ENCODE measurements around the gene ABTB2.

Gene ABTB2

DNA sequence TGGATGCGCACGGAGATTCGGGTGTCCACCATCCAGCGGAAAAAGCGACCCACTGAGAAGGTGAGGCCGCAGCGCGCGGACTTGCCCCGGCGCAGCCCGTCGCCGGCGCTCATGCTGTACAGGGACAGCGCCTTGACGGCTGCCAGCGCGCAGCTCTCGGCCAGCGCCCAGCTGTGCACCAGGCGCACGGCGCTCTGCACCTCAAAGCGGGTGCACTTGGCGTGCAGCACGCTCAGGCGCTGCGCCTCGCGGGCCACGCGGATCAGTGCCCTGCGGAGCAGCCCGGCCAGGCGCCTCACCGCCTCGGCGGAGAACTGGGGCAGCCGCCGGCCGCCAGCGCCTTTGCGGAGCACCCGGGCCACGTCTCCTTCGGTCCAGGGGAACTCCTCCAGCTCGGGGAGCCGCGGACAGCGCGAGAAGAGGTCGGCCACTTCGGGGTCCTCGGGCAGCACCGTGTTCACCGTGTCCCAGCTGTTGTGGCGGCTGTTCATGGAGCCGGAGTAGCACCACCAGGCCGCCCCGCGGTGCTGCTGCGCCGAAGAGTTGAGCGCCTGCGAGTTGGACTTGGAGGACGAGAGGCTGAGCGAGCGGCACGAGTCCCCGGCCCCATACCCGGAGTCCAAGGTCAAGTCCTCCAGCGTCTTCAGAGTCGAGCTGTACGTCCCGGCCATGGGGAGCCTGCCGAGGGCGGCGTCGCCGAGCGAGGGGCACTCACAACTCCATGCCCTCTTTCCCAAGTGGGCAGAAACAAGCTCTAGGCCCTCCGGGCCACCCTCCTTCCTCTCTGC is 703 bp downstream of the ABTB2 start:
- ChIA-PET CTCF (interaction anchor here (0.6 to 3.4 kb wide), 10 partner anchors 10 to 1014 kb away, joined by 3 to 39 read pairs (median 4); no protein-coding TSS in a partner anchor), POLR2A (ENCODE audit: low non-redundant PET) (interaction anchor here (0.6 to 2.3 kb wide), 5 partner anchors 12 to 182 kb away, joined by 3 to 6 read pairs (median 4); no protein-coding TSS in a partner anchor)
- H3K27ac ChIP-seq, result peak overlapping the region; percentile 92
- DNase-seq (ENCODE audit: low spot score), result peak; percentile 34
- TF ChIP-seq, protein P1, sequence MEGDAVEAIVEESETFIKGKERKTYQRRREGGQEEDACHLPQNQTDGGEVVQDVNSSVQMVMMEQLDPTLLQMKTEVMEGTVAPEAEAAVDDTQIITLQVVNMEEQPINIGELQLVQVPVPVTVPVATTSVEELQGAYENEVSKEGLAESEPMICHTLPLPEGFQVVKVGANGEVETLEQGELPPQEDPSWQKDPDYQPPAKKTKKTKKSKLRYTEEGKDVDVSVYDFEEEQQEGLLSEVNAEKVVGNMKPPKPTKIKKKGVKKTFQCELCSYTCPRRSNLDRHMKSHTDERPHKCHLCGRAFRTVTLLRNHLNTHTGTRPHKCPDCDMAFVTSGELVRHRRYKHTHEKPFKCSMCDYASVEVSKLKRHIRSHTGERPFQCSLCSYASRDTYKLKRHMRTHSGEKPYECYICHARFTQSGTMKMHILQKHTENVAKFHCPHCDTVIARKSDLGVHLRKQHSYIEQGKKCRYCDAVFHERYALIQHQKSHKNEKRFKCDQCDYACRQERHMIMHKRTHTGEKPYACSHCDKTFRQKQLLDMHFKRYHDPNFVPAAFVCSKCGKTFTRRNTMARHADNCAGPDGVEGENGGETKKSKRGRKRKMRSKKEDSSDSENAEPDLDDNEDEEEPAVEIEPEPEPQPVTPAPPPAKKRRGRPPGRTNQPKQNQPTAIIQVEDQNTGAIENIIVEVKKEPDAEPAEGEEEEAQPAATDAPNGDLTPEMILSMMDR (conservative IDR thresholded peaks at IDR 0.05; ENCODE audit: low read depth), result no peak; the same call in 1 of the 2 replicates

DNA sequence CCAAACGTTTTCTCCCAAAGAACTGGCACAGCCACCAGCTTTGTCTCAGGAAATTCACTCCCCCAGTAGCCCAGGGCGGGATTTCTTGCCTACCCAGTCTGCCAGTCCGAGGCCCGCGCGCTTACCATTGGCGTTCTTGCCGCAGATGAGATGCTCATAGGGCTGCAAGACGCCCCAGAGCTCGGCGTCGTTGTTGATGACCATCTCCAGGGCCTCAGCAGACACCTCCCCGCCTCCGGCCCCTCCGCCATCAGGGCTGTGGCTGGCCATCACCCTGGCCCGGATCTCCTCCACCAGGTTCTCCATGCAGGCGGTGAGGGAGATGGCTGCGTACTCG is 1.3 kb downstream of the ABTB2 start:
- DNase-seq (ENCODE audit: low spot score), result peak; percentile 20
- POLR2A ChIA-PET (ENCODE audit: low non-redundant PET), result interaction anchor here (0.6 to 2.3 kb wide), 4 partner anchors 11 to 182 kb away, joined by 3 to 6 read pairs (median 5); no protein-coding TSS in a partner anchor
- CTCF ChIA-PET, result interaction anchor here (0.6 to 3.4 kb wide), 4 partner anchors 9 to 182 kb away, joined by 3 to 39 read pairs (median 4); no protein-coding TSS in a partner anchor
- peak overlapping the region; percentile 92 for H3K27ac ChIP-seq
- TF ChIP-seq, protein P1 (conservative IDR thresholded peaks at IDR 0.05; ENCODE audit: low read depth), result no peak

DNA sequence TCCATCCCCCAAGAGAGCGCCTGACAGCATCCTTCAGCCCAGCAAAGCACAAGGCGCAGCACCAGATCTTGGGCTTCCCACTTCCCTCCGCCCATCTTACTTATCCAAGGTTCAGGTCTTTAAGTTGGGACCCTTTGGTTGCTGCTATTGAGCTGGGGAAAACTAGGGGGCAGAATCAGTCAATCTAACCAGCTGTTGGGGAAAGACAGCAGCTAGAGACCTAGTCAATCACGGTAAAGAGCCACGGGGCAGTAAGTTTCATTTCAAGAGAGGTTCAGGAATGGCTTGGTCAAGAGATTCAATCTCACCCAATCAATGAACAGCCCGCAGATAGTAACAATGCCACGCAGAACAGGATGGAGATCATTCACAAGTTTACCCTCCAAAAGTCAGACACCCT is 1.7 kb downstream of the ABTB2 start:
- POLR2A ChIA-PET (ENCODE audit: low non-redundant PET), result no interaction called here
- no peak overlapping the region for H3K27ac ChIP-seq
- TF ChIP-seq, protein P1 (conservative IDR thresholded peaks at IDR 0.05; ENCODE audit: low read depth), result no peak
- DNase-seq (ENCODE audit: low spot score), result no peak
- CTCF ChIA-PET, result interaction anchor here (1.3 to 3.4 kb wide), 2 partner anchors 9 to 182 kb away, joined by 3 to 39 read pairs; no protein-coding TSS in a partner anchor

DNA sequence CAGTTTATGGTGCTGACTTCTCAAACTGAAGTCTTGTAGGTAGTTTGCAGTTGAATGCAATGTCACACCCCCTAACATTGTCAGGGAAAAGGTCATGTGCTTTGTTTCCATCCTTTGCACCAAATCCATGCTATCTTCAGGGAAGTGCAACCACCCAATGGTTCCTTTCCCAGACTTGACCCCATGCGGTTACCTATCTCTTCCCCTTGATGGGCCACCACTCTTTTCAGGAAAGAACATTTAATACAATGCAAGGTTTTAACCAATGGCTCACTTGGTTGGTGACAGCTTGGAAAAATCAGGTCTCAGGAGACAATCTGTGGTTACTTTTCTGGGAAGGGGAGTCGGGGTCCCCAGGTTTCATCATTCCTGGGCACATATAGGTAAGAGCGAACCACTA is 2.1 kb downstream of the ABTB2 start:
- POLR2A ChIA-PET (ENCODE audit: low non-redundant PET), result no interaction called here
- H3K27ac ChIP-seq, result no peak overlapping the region

DNA sequence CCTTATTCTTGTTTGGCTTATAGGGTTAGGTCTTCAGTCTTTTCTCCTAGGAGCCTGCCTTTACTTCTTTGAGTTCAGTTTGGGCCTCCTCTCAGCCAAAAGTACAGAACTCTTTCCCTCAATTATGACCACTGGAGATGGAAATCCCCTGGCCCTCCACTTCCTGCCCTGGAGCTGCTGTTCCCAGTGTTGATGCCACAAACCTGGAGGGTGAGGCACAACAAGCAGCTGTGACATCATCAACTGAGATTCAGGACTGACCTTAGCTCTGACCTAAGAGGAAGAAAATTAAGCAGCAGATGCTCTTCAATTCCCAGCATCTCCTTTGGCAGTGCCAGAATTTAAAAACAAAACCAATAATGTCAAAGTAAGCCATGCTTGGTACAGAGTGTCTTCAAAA is 3.0 kb downstream of the ABTB2 start:
- TF ChIP-seq, protein P1 (conservative IDR thresholded peaks at IDR 0.05; ENCODE audit: low read depth), result no peak
- no peak overlapping the region for H3K27ac ChIP-seq
- POLR2A ChIA-PET (ENCODE audit: low non-redundant PET), result no interaction called here
- CTCF ChIA-PET, result interaction anchor here (1.6 kb wide), 1 partner anchor 180 kb away, joined by 5 read pairs; no protein-coding TSS in a partner anchor
- DNase-seq (ENCODE audit: low spot score), result no peak

More for the DNA sequence above, 2.1 kb downstream of the ABTB2 start:
- DNase-seq (ENCODE audit: low spot score), result no peak
- TF ChIP-seq, protein P1 (conservative IDR thresholded peaks at IDR 0.05; ENCODE audit: low read depth), result no peak
- CTCF ChIA-PET, result interaction anchor here (1.6 to 3.4 kb wide), 2 partner anchors 181 kb away, joined by 5 to 39 read pairs; no protein-coding TSS in a partner anchor

DNA sequence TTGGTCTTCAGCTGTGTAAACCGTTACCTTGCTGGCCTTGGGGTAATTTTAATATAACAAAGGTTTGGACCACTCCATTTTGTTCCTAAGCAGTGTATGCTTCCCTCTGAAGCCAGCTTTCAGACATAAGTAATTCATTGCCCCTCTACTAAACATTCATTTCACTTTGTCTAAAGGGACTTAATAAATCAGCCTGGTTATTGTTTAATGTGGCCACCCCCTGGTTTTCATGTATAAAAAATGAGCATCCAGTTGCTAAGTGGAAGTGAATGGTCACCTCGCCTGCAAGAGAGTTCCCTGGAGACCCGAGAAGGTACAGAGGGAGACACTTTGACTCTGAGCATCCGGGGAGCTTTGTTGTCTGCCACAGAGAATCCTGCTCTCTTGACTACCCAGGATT is 3.9 kb downstream of the ABTB2 start:
- TF ChIP-seq, protein P1 (conservative IDR thresholded peaks at IDR 0.05; ENCODE audit: low read depth), result no peak
- no peak overlapping the region for H3K27ac ChIP-seq
- ChIA-PET POLR2A (ENCODE audit: low non-redundant PET) (no interaction called here), CTCF (interaction anchor here (1.6 kb wide), 1 partner anchor 179 kb away, joined by 5 read pairs; no protein-coding TSS in a partner anchor)
- no peak for DNase-seq (ENCODE audit: low spot score)
